ENCODE measurements around the gene INO80C.
"Not testable (repeated sequence)": the region's sequence is repeated elsewhere in the genome, so short reads cannot be mapped to it uniquely, and the experiment has no call there.

Gene INO80C

GRCh38 chr18:35459997-35460396, 37.8 kb downstream of the INO80C start:
- DNase-seq (ENCODE audit: low read depth): no peak

GRCh38 chr18:35458677-35459441, 38.9 kb downstream of the INO80C start:
- no peak for DNase-seq (ENCODE audit: low read depth)

- no peak for DNase-seq (ENCODE audit: low read depth)
Measured at GRCh38 chr18:35458271-35458670, 39.5 kb downstream of the INO80C start.

- no peak for DNase-seq (ENCODE audit: low read depth)
Measured at GRCh38 chr18:35457140-35457704, 40.5 kb downstream of the INO80C start.

- no peak for DNase-seq (ENCODE audit: low read depth)
Measured at GRCh38 chr18:35455926-35456763, 41.6 kb downstream of the INO80C start.

- no peak for DNase-seq (ENCODE audit: low read depth)
Measured at GRCh38 chr18:35454803-35455202, 43.0 kb downstream of the INO80C start.

- DNase-seq (ENCODE audit: low read depth): not testable (repeated sequence)
Measured at GRCh38 chr18:35453065-35453464, 44.7 kb downstream of the INO80C start.

GRCh38 chr18:35451916-35452315, 45.8 kb downstream of the INO80C start:
- DNase-seq (ENCODE audit: low read depth): no peak

- no peak for DNase-seq (ENCODE audit: low read depth)
Measured at GRCh38 chr18:35451032-35451431, 46.7 kb downstream of the INO80C start.

GRCh38 chr18:35444636-35445035, 53.1 kb downstream of the INO80C start:
- no peak for DNase-seq (ENCODE audit: low read depth)

- DNase-seq (ENCODE audit: low read depth): no peak
Measured at GRCh38 chr18:35443847-35444246, 53.9 kb downstream of the INO80C start.

GRCh38 chr18:35443434-35443833, 54.3 kb downstream of the INO80C start:
- no peak for DNase-seq (ENCODE audit: low read depth)

GRCh38 chr18:35442701-35443100, 55.1 kb downstream of the INO80C start:
- DNase-seq (ENCODE audit: low read depth): no peak

- DNase-seq (ENCODE audit: low read depth): no peak
Measured at GRCh38 chr18:35441857-35442595, 55.7 kb downstream of the INO80C start.

- no peak for DNase-seq (ENCODE audit: low read depth)
Measured at GRCh38 chr18:35438480-35439234, 59.1 kb downstream of the INO80C start.

GRCh38 chr18:35437836-35438235, 59.9 kb downstream of the INO80C start:
- DNase-seq (ENCODE audit: low read depth): no peak

GRCh38 chr18:35436076-35436649, 61.6 kb downstream of the INO80C start:
- no peak for DNase-seq (ENCODE audit: low read depth)

GRCh38 chr18:35435401-35435800, 62.4 kb downstream of the INO80C start:
- DNase-seq (ENCODE audit: low read depth): no peak

- no peak for DNase-seq (ENCODE audit: low read depth)
Measured at GRCh38 chr18:35432565-35433001, 65.2 kb downstream of the INO80C start.

GRCh38 chr18:35431374-35431741, 66.4 kb downstream of the INO80C start:
- DNase-seq (ENCODE audit: low read depth): no peak

GRCh38 chr18:35430721-35431373, 66.9 kb downstream of the INO80C start:
- no peak for DNase-seq (ENCODE audit: low read depth)
